Measurements from ENCODE around the gene ZBTB25. TPM values are rescaled to one million over a fixed set of nuclear protein-coding genes. Genes with fewer than 3 reads are reported as not detected.

ZBTB25 gene
- total RNA-seq, 1 experiment from 2014 or later = 19.0 TPM

DNA sequence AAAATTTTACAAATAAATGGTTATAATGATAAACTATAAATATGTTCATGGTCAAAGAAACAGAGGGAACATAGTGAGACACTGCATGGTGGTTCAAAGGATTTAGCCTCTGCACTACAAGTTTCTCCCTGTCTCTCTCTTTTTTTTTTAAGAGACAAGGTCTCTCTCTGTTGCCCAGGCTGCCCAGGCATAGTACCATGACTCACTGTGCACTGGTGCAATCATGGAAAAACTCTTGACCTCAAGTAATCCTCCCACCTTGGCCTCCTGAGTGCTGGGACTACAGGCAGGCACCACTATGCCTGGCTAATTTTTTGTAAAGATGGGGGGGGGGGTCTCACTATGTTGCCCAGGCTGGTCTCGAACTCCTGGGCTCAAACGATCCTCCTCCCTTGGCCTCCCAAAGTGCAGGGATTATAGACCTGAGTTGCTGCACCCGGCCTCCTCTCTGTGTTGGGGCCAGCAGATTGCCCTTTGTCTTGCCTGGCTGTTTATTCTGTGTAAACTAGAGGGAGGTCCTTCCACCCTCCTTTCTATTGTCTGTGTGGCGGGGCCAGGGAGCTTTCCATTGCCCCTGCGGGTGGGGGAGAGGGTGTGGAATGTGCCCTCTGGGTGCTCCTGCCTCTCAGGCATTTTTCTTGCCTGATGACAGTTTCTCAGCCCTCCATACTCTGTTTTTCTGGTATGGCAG, 93.4 kb downstream of the ZBTB25 start:
- H3K9me3 ChIP-seq (ENCODE audit: control insufficient read depth in 1 of 2, insufficient read depth in 1 of 2, low read depth in 1 of 2, low read length in 2 of 2) = no peaks in the 10 kb centered on the region
- RAD21 ChIA-PET (ENCODE audit: low non-redundant PET in 1 of 2, low total read pairs in 2 of 2, uncharacterized antibody in 2 of 2, unreplicated experiment in 2 of 2) = no interaction called here
- H3K36me3 ChIP-seq (ENCODE audit: control insufficient read depth in 1 of 2, insufficient read depth in 2 of 2, low read length in 2 of 2) = peaks cover 8 to 15% of the 10 kb centered on the region in 2 experiments
- H4K20me1 ChIP-seq (ENCODE audit: insufficient read depth) = no peaks in the 10 kb centered on the region
- no peaks in the 10 kb centered on the region for H3K9me2 ChIP-seq (ENCODE audit: insufficient read depth)
- ATAC-seq (peak; percentile 64), DNase-seq (ENCODE audit: low read depth, low spot score) (no peak)
- intact Hi-C loops (cut with micrococcal nuclease) = no loop called here
- TF ChIP-seq EGR1 (IDR thresholded peaks at IDR 0.05; ENCODE audit: low read depth) = no peak
- peak; percentile 59; the same call in 1 of the 2 replicates for TF ChIP-seq CEBPB (IDR thresholded peaks at IDR 0.05; ENCODE audit: low read depth)
- peaks cover 48% of the 10 kb centered on the region for H3K79me2 ChIP-seq (ENCODE audit: insufficient read depth, low read length)
- no peak overlapping the region for H2AFZ ChIP-seq (ENCODE audit: low read depth, low read length, poor library complexity, severe bottlenecking)
- BruUV-seq (replicated peaks) = no TSS peak
- H3K4me2 ChIP-seq (ENCODE audit: low read length) = 0 out of 2 replicates have a peak overlapping the region, but pooled peaks have one; percentile 23
- no peak overlapping the region for H3K9ac ChIP-seq (ENCODE audit: low read length)
- H3K27ac ChIP-seq (ENCODE audit: low read depth, low read length) = no peak overlapping the region
- no peak overlapping the region for H3K4me3 ChIP-seq (replicated peaks in 1 of 2; ENCODE audit: low read depth in 1 of 2, low read length in 2 of 2)
- no peaks in the 10 kb centered on the region for H3K27me3 ChIP-seq (ENCODE audit: insufficient read depth, low read length)
- CTCF ChIA-PET = no interaction called here
- POLR2A ChIA-PET = no interaction called here
- peaks cover 4 to 11% of the 10 kb centered on the region in 2 experiments; a peak in 2 of 4 replicates for H3K4me1 ChIP-seq (ENCODE audit: control insufficient read depth in 1 of 2, insufficient read depth in 2 of 2, low read length in 2 of 2)

- ATAC-seq (no peak), DNase-seq (ENCODE audit: low read depth, low spot score) (no peak)
- ChIA-PET POLR2A (no interaction called here), CTCF (no interaction called here), RAD21 (ENCODE audit: low non-redundant PET in 1 of 2, low total read pairs in 2 of 2, uncharacterized antibody in 2 of 2, unreplicated experiment in 2 of 2) (no interaction called here)
- Histone ChIP-seq H3K27me3 (ENCODE audit: insufficient read depth, low read length) (no peaks in the 10 kb centered on the region), H3K79me2 (ENCODE audit: insufficient read depth, low read length) (peaks cover 57% of the 10 kb centered on the region), H3K4me2 (ENCODE audit: low read length) (no peak overlapping the region), H3K9me3 (ENCODE audit: control insufficient read depth in 1 of 2, insufficient read depth in 1 of 2, low read depth in 1 of 2, low read length in 2 of 2) (no peaks in the 10 kb centered on the region), H3K4me1 (ENCODE audit: control insufficient read depth in 1 of 2, insufficient read depth in 2 of 2, low read length in 2 of 2) (peaks cover 4 to 11% of the 10 kb centered on the region in 2 experiments; a peak in 2 of 4 replicates), H2AFZ (ENCODE audit: low read depth, low read length, poor library complexity, severe bottlenecking) (no peak overlapping the region), H3K9ac (ENCODE audit: low read length) (no peak overlapping the region), H4K20me1 (ENCODE audit: insufficient read depth) (no peaks in the 10 kb centered on the region), H3K4me3 (replicated peaks in 1 of 2; ENCODE audit: low read depth in 1 of 2, low read length in 2 of 2) (no peak overlapping the region), H3K9me2 (ENCODE audit: insufficient read depth) (no peaks in the 10 kb centered on the region), H3K36me3 (ENCODE audit: control insufficient read depth in 1 of 2, insufficient read depth in 2 of 2, low read length in 2 of 2) (peaks cover 7 to 12% of the 10 kb centered on the region in 2 experiments; a peak in 3 of 4 replicates), H3K27ac (ENCODE audit: low read depth, low read length) (no peak overlapping the region)
- no TSS peak for BruUV-seq (replicated peaks)
- TF ChIP-seq CBX3 (IDR thresholded peaks at IDR 0.05; ENCODE audit: low read depth) (no peak), JUND (IDR thresholded peaks at IDR 0.05) (no peak)
- intact Hi-C loops (cut with micrococcal nuclease) = no loop called here
Observed at GRCh38 chr14:64409126-64409920, 94.3 kb downstream of the ZBTB25 start.

Measured in HCT116 (cell line).